K562 (cell line): ENCODE measurements around the gene IFNGR1. TPM values are rescaled to one million over a fixed set of nuclear protein-coding genes. Genes with fewer than 3 reads are reported as not detected.

ENCODE experiments used
- CXXC5 ChIP-seq: fragments of 250-450 bp; sonication (Bioruptor Pico); IDR thresholded peaks from 2 replicates; pipeline ENCODE4 v1.8.0; 2022; ENCODE audit warnings: inconsistent platforms, mild to moderate bottlenecking, moderate library complexity
- KDM4B ChIP-seq, 2 experiments: fragments of 450-650 bp in 1 of 2; sonication (generic) in 1 of 2; IDR thresholded peaks; 2 replicates each; pipeline ENCODE4 v1.6.1; 2016 to 2017; ENCODE audit warnings: borderline replicate concordance in 2 of 2, antibody characterized with exemption in 1 of 2, low read depth in 1 of 2, mild to moderate bottlenecking in 1 of 2
- PML ChIP-seq: IDR thresholded peaks from 2 replicates; pipeline ENCODE4 v1.6.1; 2012; ENCODE audit warnings: low read length, inconsistent platforms
- PYGO2 ChIP-seq: fragments of 450-650 bp; IDR thresholded peaks from 2 replicates; pipeline ENCODE4 v1.6.1; 2016; ENCODE audit warnings: mild to moderate bottlenecking, missing genetic modification characterization, moderate library complexity, missing compliant biosample characterization
- ZFX ChIP-seq: sonication (generic); formaldehyde crosslinking; IDR thresholded peaks from 2 replicates; pipeline ENCODE4 v1.8.0; 2022; ENCODE audit warnings: mild to moderate bottlenecking, missing genetic modification reagents, moderate library complexity
- polyA plus RNA-seq, 8 experiments: library from polyadenylated mRNA; depleted of rRNA in 4 of 8; stranded (reverse) in 5 of 8; unstranded in 3 of 8; fragments of >200 nt; fragmentation: Nextera tagmentation in 2 of 8; fragmentation: Illumina TruSeq in 1 of 8; extraction: Ambion mirVana in 2 of 8; extraction: Trizol in 1 of 8; gene quantifications; 2 replicates each; pipeline versions ENCODE4 v1.2.1 to v1.2.3, GENCODE V29; 2011 to 2014; ENCODE audit warnings: inconsistent platforms in 1 of 8, missing spikeins in 1 of 8
- total RNA-seq, 7 experiments: library from RNA; depleted of rRNA in 6 of 7; stranded (reverse); fragments of >200 nt in 6 of 7; fragmentation: Illumina TruSeq in 2 of 7; extraction: Trizol in 2 of 7; gene quantifications; 2 replicates each; pipeline versions ENCODE4 v1.2.1 to v1.2.3, GENCODE V29; 2011 to 2021; ENCODE audit warnings: low replicate concordance in 1 of 7
- TF ChIP-seq, protein P1 (sequence below), 2 experiments: fragments of 450-650 bp; formaldehyde crosslinking in 1 of 2; IDR thresholded peaks; 2 replicates each; pipeline versions ENCODE4 v1.4.0 to v1.6.1; 2014 to 2020; ENCODE audit warnings: mild to moderate bottlenecking in 2 of 2, borderline replicate concordance in 1 of 2, low read depth in 1 of 2
- TF ChIP-seq, protein P2 (sequence below): sonication (generic); formaldehyde crosslinking; IDR thresholded peaks from 2 replicates; pipeline ENCODE4 v1.8.1; 2023; ENCODE audit warnings: missing genetic modification reagents, mild to moderate bottlenecking, borderline replicate concordance
- TF ChIP-seq, protein P3 (sequence below): fragments of 450-650 bp; IDR thresholded peaks from 2 replicates; pipeline ENCODE4 v1.6.1; 2014; ENCODE audit warnings: low read depth, mild to moderate bottlenecking, moderate library complexity, borderline replicate concordance
- TF ChIP-seq, protein P4 (sequence below), 2 experiments: fragments of 450-650 bp in 1 of 2; sonication (generic) in 1 of 2; formaldehyde crosslinking in 1 of 2; IDR thresholded peaks in 1 of 2; conservative IDR thresholded peaks in 1 of 2; 2 replicates each; pipeline versions ENCODE4 v1.6.1 to v1.8.1; 2016 to 2023; ENCODE audit warnings: mild to moderate bottlenecking in 2 of 2, moderate library complexity in 2 of 2, inconsistent platforms in 1 of 2, missing genetic modification reagents in 1 of 2

Gene IFNGR1
- total and polyA plus RNA-seq, 9 of the 15 experiments (the other 6 are each of a cell fraction or from before 2014, with no cell fraction given): 14.7 to 47.0 (median 26.7) TPM

DNA sequence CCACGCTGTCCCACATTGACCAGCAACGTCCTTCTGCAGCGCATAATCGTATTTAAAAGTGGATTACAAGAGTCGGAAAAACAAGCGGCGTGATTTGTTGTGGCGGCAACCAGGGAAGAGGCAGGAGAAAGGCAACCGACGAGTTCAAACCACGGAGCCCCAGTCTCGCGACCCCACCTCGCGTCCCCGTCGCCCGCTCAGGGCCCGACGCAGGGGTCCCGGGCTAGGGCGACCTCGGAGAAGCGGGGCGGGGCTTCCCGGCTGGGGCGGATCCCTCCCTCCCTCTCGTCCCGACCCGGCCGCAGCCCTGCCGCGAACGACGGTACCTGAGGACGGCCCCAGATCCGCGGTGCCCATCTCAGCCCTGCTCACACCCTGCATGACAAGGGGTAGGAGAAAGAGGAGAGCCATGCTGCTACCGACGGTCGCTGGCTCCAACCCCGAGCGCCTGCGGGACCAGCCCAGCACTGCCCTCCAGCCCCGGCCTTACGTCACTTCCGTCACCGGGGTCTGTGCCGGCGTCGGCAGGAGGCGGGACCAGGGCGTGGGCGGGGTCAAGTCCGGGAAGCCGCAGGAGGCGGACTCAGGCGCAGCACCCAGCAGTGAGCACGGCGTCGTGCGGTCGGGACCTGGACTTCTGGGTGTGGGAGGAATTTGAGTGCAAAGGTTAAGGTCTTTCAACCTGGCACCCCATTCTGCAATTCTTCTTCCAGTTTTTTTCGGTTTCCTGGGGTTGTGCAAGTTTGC is at the start of gene IFNGR1 (continued):
- TF ChIP-seq, protein P1, sequence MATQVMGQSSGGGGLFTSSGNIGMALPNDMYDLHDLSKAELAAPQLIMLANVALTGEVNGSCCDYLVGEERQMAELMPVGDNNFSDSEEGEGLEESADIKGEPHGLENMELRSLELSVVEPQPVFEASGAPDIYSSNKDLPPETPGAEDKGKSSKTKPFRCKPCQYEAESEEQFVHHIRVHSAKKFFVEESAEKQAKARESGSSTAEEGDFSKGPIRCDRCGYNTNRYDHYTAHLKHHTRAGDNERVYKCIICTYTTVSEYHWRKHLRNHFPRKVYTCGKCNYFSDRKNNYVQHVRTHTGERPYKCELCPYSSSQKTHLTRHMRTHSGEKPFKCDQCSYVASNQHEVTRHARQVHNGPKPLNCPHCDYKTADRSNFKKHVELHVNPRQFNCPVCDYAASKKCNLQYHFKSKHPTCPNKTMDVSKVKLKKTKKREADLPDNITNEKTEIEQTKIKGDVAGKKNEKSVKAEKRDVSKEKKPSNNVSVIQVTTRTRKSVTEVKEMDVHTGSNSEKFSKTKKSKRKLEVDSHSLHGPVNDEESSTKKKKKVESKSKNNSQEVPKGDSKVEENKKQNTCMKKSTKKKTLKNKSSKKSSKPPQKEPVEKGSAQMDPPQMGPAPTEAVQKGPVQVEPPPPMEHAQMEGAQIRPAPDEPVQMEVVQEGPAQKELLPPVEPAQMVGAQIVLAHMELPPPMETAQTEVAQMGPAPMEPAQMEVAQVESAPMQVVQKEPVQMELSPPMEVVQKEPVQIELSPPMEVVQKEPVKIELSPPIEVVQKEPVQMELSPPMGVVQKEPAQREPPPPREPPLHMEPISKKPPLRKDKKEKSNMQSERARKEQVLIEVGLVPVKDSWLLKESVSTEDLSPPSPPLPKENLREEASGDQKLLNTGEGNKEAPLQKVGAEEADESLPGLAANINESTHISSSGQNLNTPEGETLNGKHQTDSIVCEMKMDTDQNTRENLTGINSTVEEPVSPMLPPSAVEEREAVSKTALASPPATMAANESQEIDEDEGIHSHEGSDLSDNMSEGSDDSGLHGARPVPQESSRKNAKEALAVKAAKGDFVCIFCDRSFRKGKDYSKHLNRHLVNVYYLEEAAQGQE (IDR thresholded peaks at IDR 0.05; ENCODE audit: borderline replicate concordance): no peak; the same call in 1 of the 2 replicates
- TF ChIP-seq, protein P1 (CRISPR knock-in tag; IDR thresholded peaks at IDR 0.05; ENCODE audit: low read depth): peak; percentile 43; the same call in 1 of the 2 replicates
- TF ChIP-seq ZFX (peak; percentile 81), PML (peak; percentile 45; the same call in 1 of the 2 replicates), PYGO2 (tag) (no peak), CXXC5 (CRISPR knock-in tag) (peak; percentile 85), KDM4B (IDR thresholded peaks at IDR 0.05; ENCODE audit: borderline replicate concordance in 2 of 2, low read depth in 1 of 2) (peak in 1 of 2 experiments; percentile 86; a peak in 1 of 4 replicates)
- TF ChIP-seq, protein P2, sequence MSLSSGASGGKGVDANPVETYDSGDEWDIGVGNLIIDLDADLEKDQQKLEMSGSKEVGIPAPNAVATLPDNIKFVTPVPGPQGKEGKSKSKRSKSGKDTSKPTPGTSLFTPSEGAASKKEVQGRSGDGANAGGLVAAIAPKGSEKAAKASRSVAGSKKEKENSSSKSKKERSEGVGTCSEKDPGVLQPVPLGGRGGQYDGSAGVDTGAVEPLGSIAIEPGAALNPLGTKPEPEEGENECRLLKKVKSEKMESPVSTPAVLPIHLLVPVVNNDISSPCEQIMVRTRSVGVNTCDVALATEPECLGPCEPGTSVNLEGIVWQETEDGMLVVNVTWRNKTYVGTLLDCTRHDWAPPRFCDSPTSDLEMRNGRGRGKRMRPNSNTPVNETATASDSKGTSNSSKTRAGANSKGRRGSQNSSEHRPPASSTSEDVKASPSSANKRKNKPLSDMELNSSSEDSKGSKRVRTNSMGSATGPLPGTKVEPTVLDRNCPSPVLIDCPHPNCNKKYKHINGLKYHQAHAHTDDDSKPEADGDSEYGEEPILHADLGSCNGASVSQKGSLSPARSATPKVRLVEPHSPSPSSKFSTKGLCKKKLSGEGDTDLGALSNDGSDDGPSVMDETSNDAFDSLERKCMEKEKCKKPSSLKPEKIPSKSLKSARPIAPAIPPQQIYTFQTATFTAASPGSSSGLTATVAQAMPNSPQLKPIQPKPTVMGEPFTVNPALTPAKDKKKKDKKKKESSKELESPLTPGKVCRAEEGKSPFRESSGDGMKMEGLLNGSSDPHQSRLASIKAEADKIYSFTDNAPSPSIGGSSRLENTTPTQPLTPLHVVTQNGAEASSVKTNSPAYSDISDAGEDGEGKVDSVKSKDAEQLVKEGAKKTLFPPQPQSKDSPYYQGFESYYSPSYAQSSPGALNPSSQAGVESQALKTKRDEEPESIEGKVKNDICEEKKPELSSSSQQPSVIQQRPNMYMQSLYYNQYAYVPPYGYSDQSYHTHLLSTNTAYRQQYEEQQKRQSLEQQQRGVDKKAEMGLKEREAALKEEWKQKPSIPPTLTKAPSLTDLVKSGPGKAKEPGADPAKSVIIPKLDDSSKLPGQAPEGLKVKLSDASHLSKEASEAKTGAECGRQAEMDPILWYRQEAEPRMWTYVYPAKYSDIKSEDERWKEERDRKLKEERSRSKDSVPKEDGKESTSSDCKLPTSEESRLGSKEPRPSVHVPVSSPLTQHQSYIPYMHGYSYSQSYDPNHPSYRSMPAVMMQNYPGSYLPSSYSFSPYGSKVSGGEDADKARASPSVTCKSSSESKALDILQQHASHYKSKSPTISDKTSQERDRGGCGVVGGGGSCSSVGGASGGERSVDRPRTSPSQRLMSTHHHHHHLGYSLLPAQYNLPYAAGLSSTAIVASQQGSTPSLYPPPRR (CRISPR knock-in tag): no peak
- TF ChIP-seq, protein P3, sequence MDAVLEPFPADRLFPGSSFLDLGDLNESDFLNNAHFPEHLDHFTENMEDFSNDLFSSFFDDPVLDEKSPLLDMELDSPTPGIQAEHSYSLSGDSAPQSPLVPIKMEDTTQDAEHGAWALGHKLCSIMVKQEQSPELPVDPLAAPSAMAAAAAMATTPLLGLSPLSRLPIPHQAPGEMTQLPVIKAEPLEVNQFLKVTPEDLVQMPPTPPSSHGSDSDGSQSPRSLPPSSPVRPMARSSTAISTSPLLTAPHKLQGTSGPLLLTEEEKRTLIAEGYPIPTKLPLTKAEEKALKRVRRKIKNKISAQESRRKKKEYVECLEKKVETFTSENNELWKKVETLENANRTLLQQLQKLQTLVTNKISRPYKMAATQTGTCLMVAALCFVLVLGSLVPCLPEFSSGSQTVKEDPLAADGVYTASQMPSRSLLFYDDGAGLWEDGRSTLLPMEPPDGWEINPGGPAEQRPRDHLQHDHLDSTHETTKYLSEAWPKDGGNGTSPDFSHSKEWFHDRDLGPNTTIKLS: peak; percentile 68; the same call in 1 of the 2 replicates
- TF ChIP-seq, protein P4, sequence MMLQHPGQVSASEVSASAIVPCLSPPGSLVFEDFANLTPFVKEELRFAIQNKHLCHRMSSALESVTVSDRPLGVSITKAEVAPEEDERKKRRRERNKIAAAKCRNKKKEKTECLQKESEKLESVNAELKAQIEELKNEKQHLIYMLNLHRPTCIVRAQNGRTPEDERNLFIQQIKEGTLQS (IDR thresholded peaks at IDR 0.05): peak; percentile 85
- TF ChIP-seq, protein P4 (CRISPR knock-in tag; conservative IDR thresholded peaks at IDR 0.05): no peak
